HepG2 (cell line): ENCODE results near the gene CARD9. TPM values are rescaled to one million over a fixed set of nuclear protein-coding genes. Genes with fewer than 3 reads are reported as not detected.

Experiments used
- ATAC-seq: fragments of 200-7000 bp; cut with Tn5 transposase; 3 replicates; pipeline ENCODE4 v1.9.1; 2020; ENCODE audit warnings: mild to moderate bottlenecking, moderate library complexity
- BruUV-seq: library from RNA; stranded (reverse); fragments of 400-500 nt; replicated peaks from 2 replicates; lab custom pipeline; 2021; lab: Mats Ljungman, UMichigan
- CTCF ChIA-PET: fragments of 300-600 bp; formaldehyde crosslinking; extraction: SDS; loops from one replicate; lab custom pipeline; 2021; ENCODE audit warnings: low total read pairs, inconsistent platforms, low intra/inter-chr PET ratio; lab: Yijun Ruan, JAX
- POLR2A ChIA-PET: fragments of 350-600 bp; sonication (Branson Sonifier 250); formaldehyde crosslinking; loops from one replicate; lab custom pipeline; 2020; ENCODE audit warnings: antibody characterized with exemption, inconsistent platforms; lab: Yijun Ruan, JAX
- DNase-seq: peaks from one replicate; pipeline ENCODE4 v3.0.0-alpha.2; 2015; ENCODE audit warnings: low spot score
- FAIRE-seq: peaks from 3 replicates; lab custom pipeline; 2011; peaks lifted over from hg19 to GRCh38; lab: Jason Lieb, UNC
- H2AFZ ChIP-seq: one replicate; pipeline ENCODE4 v1.6.1; 2011; ENCODE audit warnings: low read length, inconsistent platforms
- H3K27ac ChIP-seq: fragments of 300-600 bp; 3 replicates; pipeline ENCODE4 v1.8.0; 2011; ENCODE audit warnings: mixed run types, mild to moderate bottlenecking, mixed read lengths, low read length, inconsistent platforms; ENCODE audit not compliant: insufficient read depth; ENCODE audit errors: extremely low read length
- H3K27me3 ChIP-seq, 2 experiments: fragments of 200-600 bp in 1 of 2; 2 replicates in 1 of 2; 3 replicates in 1 of 2; pipeline versions ENCODE4 v1.6.0 to v1.8.0; 2011; ENCODE audit warnings: low read length in 2 of 2, mild to moderate bottlenecking in 2 of 2, moderate library complexity in 2 of 2, inconsistent platforms in 1 of 2; ENCODE audit not compliant: insufficient read depth in 2 of 2, control insufficient read depth in 1 of 2
- H3K36me3 ChIP-seq, 2 experiments: fragments of 200-600 bp in 1 of 2; replicated peaks in 1 of 2; 2 replicates in 1 of 2; 3 replicates in 1 of 2; pipeline versions ENCODE4 v1.5.1 to v1.8.0; 2011; ENCODE audit warnings: low read length in 2 of 2, inconsistent platforms in 1 of 2; ENCODE audit not compliant: insufficient read depth in 2 of 2, control insufficient read depth in 1 of 2
- H3K4me1 ChIP-seq: 2 replicates; pipeline ENCODE4 v1.5.1; 2012; ENCODE audit warnings: low read length, inconsistent platforms; ENCODE audit not compliant: insufficient read depth
- H3K4me2 ChIP-seq: 2 replicates; pipeline ENCODE4 v1.6.0; 2011; ENCODE audit warnings: low read depth, low read length, inconsistent platforms
- H3K4me3 ChIP-seq, 3 experiments: fragments of 200-600 bp in 1 of 3; sonication (generic), shearing (Covaris generic) in 1 of 3; replicated peaks in 1 of 3; 2 replicates each; pipeline ENCODE4 v1.5.1; 2011 to 2016; ENCODE audit warnings: low read length in 3 of 3, inconsistent platforms in 2 of 3, low read depth in 2 of 3, mild to moderate bottlenecking in 2 of 3, control low read depth in 1 of 3, mixed read lengths in 1 of 3; ENCODE audit not compliant: insufficient read depth in 1 of 3
- H3K79me2 ChIP-seq: one replicate; pipeline ENCODE4 v1.6.1; 2011; ENCODE audit warnings: low read length, inconsistent platforms; ENCODE audit not compliant: insufficient read depth
- H3K9ac ChIP-seq: 2 replicates; pipeline ENCODE4 v1.6.0; 2011; ENCODE audit warnings: mild to moderate bottlenecking, low read depth, low read length, inconsistent platforms; ENCODE audit not compliant: insufficient read depth
- H3K9me3 ChIP-seq: 2 replicates; pipeline ENCODE4 v1.5.1; 2012; ENCODE audit warnings: mild to moderate bottlenecking, low read length
- H4K20me1 ChIP-seq: 2 replicates; pipeline ENCODE4 v1.6.0; 2011; ENCODE audit warnings: inconsistent platforms, mild to moderate bottlenecking, low read length, moderate library complexity; ENCODE audit not compliant: insufficient read depth
- CEBPB ChIP-seq: IDR thresholded peaks from 2 replicates; pipeline ENCODE4 v1.6.1; 2011; ENCODE audit warnings: low read depth, low read length, improper control_type of control experiment, borderline replicate concordance
- SAP130 ChIP-seq: IDR thresholded peaks from 2 replicates; pipeline ENCODE4 v1.6.1; 2016; ENCODE audit warnings: low read depth
- TGIF2 ChIP-seq: IDR thresholded peaks from 2 replicates; pipeline ENCODE4 v1.6.1; 2016; ENCODE audit warnings: control low read depth, missing compliant biosample characterization
- ZNF143 ChIP-seq: sonication (generic); formaldehyde crosslinking; IDR thresholded peaks from 2 replicates; pipeline ENCODE4 v1.4.0; 2020; ENCODE audit warnings: missing genetic modification reagents
- ZNF687 ChIP-seq: sonication (generic); formaldehyde crosslinking; IDR thresholded peaks from 2 replicates; pipeline ENCODE4 v1.5.1; 2020; ENCODE audit warnings: mild to moderate bottlenecking, missing genetic modification reagents, moderate library complexity
- WGBS: methylation state at CpG from one replicate; pipeline ENCODE4 v1.1.6; 2017; ENCODE audit warnings: low lambda C conversion rate; 5-methylcytosine and 5-hydroxymethylcytosine counted together
- in situ Hi-C: cut with HindIII; loops from 2 replicates; pipeline ENCODE4 v1.10.0; 2017; ENCODE audit warnings: low pct_unique_long_range_greater_than_20kb; ENCODE audit not compliant: extremely low pct_ligation_motif_present
- intact Hi-C: fragments of 100-400 bp; cut with micrococcal nuclease; formaldehyde crosslinking; loops from one replicate; pipeline ENCODE4 v1.10.0; 2022; ENCODE audit not compliant: unreplicated experiment
- polyA plus RNA-seq, 8 experiments: library from polyadenylated mRNA; depleted of rRNA in 3 of 8; stranded (reverse) in 7 of 8; unstranded in 1 of 8; fragments of >200 nt; fragmentation: Illumina TruSeq in 4 of 8; extraction: Trizol in 4 of 8; gene quantifications; 2 replicates each; pipeline versions ENCODE4 v1.2.1 to v1.2.3, GENCODE V29; 2011 to 2016; ENCODE audit warnings: low read depth in 4 of 8, missing spikeins in 1 of 8, mixed read lengths in 1 of 8; ENCODE audit not compliant: insufficient read depth in 1 of 8
- total RNA-seq, 5 experiments: library from RNA; depleted of rRNA; stranded (reverse); fragments of >200 nt; fragmentation: Illumina TruSeq; extraction: Trizol; gene quantifications; 2 replicates each; pipeline ENCODE4 v1.2.3, GENCODE V29; 2016; ENCODE audit warnings: low read depth in 1 of 5

The CARD9 gene
- total and polyA plus RNA-seq, 2 of the 13 experiments (the other 11 are each of a cell fraction or from before 2014, with no cell fraction given), result 3.3 to 7.4 TPM

- BruUV-seq, result no TSS peak
- FAIRE-seq, result no peak
Observed at GRCh38 chr9:136324501-136325300, 48.8 kb downstream of the CARD9 start.

More at GRCh38 chr9:136324501-136325300, 48.8 kb downstream of the CARD9 start:
- POLR2A ChIA-PET, result no interaction called here
- in situ Hi-C loops, result loop anchor here (25.0 kb wide), 1 partner anchor 313 kb away; no protein-coding TSS in a partner anchor
- no peak overlapping the region for H3K4me2 ChIP-seq
- ATAC-seq (peak; percentile 23; the same call in 2 of the 3 replicates), DNase-seq (no peak)
- no peak overlapping the region for H3K9ac ChIP-seq
- TF ChIP-seq SAP130 (CRISPR knock-in tag), result 0 out of 2 replicates have a peak, but pooled peaks have one; percentile 10
- TF ChIP-seq CEBPB, result no peak
- TF ChIP-seq ZNF143, result no peak
- TF ChIP-seq TGIF2 (CRISPR knock-in tag), result 0 out of 2 replicates have a peak, but pooled peaks have one; percentile 52
- TF ChIP-seq ZNF687, result 0 out of 2 replicates have a peak, but pooled peaks have one; percentile 25
- H3K27me3 ChIP-seq, result peaks cover 24 to 75% of the 10 kb centered on the region in 2 experiments
- peaks cover 24% of the 10 kb centered on the region for H3K4me1 ChIP-seq
- H3K27ac ChIP-seq, result no peak overlapping the region
- CTCF ChIA-PET, result no interaction called here
- 17% methylated on average over 8 of the region's 24 CpGs for WGBS
- H4K20me1 ChIP-seq, result no peaks in the 10 kb centered on the region
- H3K36me3 ChIP-seq, result no peaks in the 10 kb centered on the region
- H3K4me3 ChIP-seq, result no peak overlapping the region
- H3K79me2 ChIP-seq, result no peaks in the 10 kb centered on the region
- H3K9me3 ChIP-seq, result no peaks in the 10 kb centered on the region
- no peak overlapping the region for H2AFZ ChIP-seq
- intact Hi-C loops, result no loop called here
